SIG-M5 treated with dmso at 0.1 percent for 504 hours (cell line): ENCODE measurements around the gene TBC1D16.

Source experiments
- DNase-seq: peaks from one replicate; lab custom pipeline; 2025; ENCODE audit not compliant: unreplicated experiment; lab: John Stamatoyannopoulos, UW

The TBC1D16 gene

DNA sequence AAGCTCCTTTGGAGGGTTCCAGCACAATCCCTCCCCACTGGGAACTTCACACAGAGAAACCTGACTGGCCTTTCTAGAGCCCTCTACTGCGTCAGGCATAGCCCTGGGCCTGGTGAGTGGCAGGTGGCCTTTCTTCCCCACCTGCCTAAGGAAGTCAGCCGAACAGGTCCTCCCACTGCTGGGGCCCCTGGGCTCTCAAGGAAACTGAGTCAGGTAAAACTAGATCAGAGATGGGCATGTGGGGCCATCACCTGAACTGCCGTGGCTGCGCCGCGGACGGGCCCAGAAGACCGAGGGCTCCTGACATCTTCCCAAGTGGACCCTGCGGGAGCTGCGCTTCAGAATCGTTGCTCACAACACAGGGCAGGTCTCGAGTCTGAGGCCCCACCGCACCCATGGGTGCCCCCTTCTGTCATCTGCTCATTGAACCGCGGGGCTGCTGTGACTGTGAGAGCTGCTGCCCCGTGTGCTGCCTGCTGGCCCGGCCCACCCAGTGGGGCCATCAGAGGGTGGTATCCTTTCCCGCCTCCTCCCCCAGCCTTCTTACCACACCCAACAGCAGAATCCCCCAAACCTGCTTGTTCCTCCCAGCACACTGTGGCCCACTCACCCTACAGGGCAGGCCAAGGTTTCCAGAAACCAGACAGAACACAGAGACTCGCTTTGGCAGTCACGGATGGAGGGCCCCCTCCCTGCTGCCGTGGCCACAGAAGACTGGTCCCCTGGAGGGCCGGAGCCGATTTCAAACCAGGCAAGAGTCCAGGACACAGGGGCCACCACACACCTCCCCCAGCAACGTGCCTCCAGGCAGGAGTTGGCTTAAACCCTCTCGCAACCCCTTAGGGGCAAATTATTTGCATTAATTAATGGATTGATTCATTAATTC is 81.1 kb downstream of the TBC1D16 start:
- no peak for DNase-seq

DNA sequence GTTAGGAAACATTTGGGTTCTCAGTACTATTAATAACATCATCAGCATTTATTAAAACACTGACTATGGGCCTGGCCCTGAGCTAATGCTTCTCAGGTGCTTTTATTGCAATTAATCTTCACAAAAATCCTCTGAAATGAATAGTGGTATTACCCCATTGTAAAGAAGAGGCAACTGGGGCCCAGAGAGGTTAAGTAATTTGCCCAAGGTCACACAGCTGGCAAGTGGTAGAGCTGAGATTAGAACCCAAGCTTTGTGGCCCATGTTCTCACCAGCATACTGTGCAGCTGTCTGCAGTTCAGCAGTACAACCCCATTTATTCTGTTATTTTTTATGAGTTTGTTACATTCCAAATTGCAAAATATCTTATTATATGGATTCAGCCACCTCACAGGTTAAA is 82.3 kb downstream of the TBC1D16 start:
- DNase-seq = no peak

DNA sequence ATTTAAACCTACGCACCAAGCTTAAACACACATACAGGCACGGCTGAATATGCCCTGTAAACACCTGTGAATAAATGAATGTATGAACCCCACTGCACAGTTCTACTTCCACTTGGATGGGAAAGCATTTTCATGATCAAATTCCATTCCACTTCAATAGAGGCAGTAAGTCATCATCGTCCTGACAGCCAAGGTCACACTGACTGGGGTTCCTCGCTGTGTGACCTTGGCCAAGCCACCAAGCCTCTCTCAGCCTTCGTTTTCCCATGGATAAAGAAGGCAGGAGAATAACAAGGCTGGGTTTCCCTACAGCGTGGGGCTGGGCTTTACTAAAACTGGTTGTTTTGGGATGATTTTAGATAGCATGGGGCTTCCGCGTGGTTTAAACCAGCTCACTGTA is 82.8 kb downstream of the TBC1D16 start:
- DNase-seq = no peak

DNA sequence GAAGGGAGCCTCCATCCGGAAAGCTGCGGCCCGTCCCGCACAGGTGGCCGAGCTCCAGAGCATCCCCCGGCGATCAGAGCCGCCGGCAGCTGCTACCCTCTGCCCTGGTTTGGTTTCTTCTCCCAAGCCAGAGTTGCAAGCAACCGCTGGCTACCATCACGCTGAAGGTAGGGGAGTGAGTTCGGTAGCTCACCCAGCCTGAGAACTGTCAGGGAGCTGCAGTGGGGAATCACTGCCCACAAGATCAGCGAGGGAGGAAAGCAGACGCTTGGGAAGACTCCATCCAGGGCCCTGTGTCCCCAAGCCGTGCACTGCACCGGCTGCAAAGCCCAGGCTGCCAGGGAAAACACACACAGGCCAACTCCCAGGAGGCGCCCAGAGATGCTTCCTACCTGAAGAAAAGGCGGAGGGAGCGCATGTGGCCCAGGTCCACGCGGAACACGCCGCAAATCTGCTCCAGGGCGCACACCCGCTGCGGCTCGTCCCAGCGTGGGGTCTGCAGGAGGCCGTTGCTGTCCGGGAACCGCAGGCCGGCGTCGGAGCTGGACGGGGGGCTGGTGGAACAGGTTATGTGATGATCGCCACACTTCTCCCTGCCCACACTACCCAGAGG is 83.3 kb downstream of the TBC1D16 start:
- no peak for DNase-seq

DNA sequence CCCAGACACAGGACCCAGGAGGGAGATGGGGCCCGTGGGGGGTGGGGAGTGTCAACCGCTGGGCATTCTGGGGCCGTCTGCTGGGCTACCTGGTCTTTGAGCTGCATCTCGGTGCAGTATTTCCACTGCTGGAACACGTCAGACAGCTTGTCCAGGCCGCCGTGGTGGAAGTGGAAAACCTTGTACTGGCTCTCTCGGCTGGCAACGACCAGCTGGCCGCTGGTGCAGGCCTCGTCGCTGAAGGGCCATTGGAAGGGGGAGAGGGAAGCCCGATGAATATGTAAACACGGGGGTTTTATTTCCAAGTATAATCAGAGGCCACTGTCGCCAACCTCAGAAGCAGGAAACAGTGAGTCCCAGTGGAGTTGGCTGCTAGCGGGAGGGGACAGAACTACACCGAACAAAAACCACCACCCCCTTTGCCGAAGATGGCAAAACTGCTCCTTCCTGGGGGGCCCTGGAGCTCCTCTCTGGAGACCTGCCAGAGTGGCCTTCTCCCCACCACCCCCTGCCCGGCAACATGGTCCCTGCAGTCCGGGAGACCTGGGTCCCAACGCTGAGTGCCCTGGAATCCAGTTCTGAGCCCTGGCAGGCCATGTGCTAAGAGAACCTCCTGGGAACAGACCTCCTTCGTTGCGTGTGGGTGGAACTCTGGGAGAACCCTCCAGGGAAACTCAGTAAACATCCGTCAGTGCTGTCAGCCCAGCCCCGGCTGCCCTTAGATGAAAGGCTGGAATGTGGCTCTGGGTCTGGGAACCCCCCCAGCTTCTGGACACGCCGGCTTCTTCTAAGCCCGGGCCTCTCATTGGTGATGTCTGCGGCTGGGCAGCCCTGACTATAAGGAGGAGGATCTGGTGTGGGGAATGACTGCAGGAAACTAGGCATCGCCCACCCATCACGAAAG is 84.1 kb downstream of the TBC1D16 start:
- DNase-seq = no peak

DNA sequence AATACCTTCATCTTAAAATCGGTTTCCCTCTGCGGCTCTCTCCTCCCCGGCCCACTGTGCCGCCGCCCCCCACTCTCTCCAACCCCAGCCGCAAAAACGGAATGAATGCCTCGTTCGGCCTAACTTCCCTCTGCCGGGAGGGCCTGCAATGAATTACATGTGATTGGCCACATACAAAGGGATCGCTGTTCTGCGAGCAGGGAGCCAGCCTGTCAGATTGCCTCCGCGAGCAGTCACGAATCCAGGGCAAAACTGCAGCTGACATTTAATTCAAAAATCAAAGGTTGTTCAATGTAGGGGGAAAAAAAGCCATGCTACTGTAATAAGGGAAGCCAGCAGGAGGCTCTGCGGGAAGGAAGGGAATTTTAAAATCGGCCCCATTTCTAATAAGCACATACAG is 84.9 kb downstream of the TBC1D16 start:
- no peak for DNase-seq

DNA sequence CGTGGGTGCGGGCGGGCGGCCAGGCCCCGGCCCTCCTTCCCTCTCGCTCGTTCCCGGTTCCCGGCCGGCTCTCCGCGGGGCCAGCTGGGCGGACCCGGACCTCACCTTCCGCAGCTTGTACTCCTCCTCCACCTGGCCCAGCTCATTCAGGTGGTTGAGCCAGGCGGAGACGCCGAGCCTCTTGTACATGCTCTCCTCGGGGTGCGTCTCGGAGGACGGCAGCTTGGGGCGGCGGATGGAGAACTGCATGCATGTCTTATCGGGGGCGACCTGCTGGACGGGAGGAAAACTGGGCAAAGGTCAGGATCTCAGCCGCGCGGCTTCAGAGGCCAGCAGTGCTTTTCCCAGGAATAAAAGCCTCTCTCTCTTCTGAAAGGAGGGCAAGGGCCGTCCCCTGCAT is 85.4 kb downstream of the TBC1D16 start:
- no peak for DNase-seq

DNA sequence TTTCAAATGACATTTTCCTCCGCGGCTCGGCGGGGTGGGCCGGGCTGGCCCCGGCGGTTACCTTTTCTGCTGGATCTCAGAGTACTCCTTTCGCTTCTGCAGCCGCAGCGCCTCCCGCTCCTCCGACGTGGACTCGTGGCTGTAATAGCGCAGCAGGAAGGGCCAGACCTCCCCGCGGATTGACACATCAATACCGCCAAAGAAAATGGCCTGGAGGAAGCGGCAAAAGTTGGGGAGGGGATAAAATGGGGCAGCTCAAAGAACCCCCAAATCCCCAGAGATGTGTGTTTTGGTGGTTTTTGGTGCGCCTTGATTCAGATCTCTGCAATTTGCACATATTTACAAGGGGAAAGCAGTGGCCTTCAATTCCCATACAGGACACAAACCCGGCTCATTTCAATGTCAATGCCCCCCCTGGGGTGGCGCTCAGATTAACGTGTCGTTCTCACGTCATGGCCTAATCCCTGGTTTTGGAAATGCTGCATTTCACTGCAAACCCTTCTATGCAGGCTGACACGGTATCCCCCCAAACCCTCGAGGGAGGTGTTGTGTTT is 85.9 kb downstream of the TBC1D16 start:
- no peak for DNase-seq

DNA sequence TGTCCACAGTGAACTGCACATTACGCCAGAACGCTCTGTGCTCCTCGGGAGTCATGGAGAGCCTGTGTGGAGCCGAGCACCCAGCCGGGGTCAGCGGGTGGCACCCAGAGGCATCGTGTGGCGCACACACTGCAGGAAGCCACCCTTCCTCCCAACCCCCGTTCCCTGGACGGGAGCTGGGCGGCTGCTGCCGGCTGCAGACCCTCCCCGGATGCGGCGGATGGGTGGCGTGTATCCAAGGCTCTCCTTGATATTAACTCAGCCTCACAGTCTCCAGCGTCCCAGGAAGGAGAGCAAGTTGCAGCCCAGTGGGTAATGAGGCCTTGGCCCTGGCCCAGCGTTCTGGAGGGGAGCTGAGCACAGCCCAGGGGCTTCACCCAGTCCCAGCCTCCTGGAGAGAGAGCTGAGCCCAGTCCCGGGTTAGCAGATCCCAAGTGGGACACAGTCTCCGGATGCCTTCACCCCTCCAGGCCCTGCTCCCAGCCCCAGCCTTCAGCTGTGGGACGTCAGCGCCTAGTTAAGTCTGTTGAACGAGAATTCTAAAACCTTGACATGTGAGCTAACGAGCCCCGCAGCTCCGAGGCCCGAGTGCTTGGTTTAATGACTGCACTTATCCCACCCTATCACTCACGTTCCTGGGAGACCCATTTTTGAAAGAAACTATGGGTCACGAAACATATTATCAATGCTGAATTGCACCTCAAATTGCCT is 86.6 kb downstream of the TBC1D16 start:
- DNase-seq = no peak

DNA sequence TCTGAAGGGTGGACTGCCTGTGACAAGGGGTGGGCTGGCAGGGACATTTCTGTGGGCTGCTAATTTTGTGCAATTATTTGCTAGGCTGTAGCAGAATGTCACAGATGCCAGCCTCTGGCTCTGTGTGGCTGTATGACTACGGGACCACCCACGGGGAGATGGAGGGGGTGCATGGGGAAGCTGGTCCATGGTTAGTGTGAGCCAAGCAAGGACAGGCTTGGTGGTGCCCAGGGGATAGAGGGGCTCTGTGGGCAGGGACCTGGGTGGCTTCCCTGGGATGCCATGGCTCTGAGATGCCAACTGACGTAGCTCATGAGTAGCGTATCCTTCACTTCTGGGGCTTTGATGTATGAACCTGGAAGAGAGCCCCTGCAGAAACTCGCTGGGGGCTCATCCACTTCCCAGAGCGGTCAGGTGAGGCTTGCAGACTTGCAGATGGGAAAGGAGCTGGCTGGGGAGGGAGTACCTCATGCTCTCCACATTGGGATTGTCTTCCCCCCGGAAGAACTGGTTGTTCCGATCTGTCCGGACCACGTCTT is 87.2 kb downstream of the TBC1D16 start:
- no peak for DNase-seq

DNA sequence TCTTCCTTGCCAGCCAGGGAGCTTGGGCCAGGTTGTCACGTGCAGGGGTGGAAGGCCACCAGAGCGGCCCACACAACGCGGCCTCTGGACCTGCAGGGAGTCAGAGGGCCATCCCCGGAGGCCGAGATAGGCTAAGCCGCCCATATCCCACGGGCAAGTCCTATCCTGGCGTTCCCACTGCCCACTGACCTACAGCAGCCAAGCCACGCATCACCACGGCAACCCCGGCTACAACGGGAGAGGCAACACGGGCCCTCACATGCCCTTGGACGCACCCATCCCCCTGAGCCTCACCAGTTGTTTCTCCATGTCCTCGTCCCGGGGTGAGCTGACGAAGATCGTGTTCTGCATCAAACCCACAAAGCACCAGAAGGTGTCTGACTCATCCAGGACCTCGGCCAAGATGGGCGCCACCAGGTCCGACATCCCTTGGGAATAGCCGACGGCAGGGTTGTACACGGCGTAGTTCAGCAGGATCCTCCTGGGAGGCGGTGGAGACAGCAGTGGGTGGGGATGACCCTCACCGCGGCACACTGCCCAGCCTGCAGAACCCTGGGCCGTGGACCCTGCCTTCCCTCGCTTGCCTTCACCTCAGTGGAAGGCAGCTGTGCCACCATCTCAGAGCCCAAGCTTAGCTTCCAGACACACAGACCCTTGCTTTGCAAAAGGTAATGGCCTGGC is 88.2 kb downstream of the TBC1D16 start:
- no peak for DNase-seq

DNA sequence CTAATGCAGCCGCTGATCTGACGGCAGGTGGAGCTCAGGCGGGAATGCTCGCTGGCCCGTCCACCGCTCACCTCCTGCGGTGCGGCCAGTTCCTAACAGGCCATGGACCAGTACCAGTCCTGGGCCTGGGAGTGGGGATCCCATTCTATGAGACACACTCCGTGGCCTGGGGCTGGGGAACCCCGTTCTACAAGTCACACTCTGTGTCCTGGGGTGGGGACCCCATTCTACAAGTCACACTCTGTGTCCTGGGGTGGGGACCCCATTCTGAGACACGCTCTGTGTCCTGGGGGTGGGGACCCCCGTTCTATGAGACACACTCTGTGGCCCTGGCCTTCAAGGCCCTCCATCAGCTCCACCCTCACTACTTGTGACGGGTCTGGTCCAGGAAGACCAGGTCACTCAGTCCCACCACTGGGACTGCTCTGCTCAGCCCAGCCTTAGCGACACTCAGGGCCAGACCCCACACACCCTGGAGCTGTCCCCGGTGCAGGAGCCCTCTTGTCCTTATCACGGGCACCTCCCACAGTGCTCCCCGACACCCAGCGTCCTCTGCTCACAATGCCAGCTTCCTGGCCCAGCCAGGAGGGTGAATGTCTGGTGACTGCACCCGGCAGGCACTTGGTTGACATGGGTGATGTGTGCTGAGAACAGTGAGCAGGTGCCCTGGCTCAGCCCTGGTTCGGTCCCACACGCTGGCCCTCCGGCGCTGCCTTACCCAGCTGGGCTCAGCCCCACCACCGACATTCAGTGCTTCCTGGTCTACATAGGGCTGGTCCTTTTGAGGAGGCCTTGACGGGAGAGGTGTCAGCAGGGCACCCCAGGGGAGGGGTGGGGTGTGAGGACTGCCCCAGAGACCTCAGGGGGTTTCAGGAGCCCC is 89.1 kb downstream of the TBC1D16 start:
- no peak for DNase-seq

DNA sequence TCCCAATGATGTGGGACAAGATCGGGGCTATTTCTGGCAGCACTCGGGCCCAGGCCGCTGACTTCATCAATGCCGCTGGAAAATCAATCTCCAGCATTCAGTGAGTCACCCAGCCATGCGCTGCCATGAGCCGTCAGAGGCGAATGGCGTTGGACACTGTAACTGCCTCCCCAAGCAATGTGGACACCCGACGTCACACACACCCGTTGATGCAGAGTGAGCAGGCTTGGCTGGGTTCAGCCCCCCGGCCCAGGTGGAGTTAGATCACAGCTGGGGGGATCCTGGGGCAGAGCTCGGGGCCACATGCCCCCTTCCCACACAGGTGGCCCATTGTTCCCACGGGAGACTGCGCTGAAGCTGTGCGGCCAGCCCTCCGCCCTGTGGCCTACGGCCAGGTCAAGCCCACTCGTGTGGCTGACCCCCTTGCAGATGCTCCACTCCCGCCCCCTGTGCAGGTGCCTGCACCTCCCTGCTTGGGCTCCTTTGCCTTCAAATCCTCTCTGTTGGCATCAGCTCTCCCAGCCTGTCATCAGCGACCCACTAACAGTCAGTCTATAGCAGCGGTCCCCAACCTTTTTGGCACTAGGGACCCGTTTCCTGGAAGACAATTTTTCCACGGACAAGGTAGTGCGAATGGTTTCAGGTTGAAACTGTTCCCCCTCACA is 89.9 kb downstream of the TBC1D16 start:
- no peak for DNase-seq

DNA sequence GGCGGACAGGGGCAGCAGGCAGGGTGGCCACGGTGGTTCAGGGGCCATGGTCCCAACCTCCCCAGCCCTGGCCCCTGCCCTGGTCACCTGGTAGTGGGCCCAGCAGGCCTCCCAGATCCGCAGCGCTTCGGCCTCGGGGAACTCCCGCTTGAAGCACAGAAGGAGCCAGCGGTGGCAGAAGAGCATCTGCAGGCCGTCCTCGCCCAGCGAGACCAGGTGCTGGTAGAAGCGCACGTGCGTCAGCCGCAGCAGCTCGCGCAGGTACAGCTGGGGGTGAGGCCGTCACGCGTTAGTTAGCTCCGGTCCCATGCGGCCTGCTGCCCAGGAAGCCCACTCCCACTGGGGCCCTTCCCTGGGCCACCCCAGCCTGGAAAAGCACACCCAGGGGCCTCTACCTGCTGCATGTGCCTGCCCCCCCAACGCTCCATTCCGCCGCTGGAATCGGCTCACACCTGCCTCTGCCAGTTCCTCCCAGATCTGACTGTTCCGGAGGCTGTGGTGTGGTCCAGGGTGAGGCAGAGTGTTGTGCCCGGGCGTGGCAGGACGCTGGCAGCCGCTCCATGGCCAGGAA is 90.8 kb downstream of the TBC1D16 start:
- DNase-seq = no peak

DNA sequence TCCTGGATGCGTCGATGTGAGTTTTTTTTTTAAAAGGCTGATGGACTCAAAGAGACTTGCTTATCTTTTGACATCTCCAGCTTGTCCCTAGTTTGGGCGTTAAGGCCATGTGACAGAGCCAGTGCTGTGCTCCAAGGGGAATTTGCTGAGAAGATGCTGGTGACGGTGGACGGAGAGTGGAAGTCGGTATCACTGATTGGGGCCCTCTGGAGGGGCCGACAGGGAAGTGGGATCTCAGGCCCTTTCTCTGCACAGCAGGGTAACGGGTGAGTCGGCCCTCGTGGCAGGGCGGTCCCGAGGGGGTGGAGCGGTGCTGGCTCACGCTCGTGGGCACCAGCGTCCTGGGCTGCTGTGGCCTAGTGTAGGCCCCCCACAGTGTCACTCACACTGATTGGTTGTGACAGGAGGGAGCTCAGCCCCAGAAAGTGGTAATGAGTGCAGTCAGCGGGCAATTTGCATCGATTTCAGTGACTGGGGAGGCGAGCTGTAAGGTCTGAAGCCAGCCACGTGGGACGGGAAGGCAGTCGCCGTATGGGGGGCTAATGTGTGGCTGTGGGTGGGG is 91.3 kb downstream of the TBC1D16 start:
- no peak for DNase-seq

DNA sequence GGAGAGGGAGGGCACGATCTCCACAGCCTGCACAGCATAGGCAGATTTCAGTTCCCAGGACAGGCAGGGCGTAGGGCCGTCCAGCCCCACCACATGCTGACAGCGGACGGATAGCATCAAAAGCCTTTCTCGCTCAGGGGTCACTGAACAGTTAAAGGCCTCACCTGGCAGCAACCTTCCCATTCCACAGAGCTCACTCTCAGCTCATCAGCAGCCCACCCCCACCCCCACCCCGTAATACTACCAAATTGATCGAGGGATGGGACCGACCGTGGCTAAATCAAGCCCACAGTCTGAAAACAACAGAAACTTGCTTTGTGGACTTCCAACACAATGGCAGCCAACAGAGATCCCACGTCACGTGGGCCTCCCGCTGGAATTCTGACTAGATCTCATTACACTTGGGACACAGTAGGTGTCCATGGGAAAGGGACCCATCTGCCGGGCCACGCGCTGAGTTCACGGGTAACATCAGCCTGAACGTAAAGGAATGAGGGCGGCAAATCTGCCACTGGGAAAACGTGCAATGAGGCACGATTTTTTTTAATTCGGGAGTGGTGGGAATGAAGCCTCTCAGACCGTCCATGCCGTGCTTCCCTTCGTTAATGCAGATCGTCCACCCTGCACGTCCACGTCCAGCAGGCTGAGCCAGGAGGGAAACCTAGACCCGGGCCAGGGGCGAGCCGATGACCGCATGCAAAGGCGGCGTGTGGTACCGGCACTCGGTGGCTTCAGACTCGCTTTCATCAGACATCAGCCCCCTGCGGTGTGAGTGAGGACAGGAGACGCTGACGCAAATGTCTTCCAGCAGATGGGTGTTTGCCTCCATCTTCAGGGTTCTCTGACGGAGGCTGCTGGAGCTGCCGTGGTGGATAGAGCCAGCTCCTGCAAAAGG is 92.1 kb downstream of the TBC1D16 start:
- no peak for DNase-seq
